Endothelial cell of umbilical vein (primary cell): Measurements from ENCODE around the gene SPINK5. TPM values are rescaled to one million over a fixed set of nuclear protein-coding genes. Genes with fewer than 3 reads are reported as not detected.
A peak's percentile ranks its signal among the peaks of the same experiment; 100 is the strongest.

Experiments used
- BruUV-seq: library from RNA; stranded (reverse); fragments of 400-500 nt; replicated peaks from 2 replicates; lab custom pipeline; 2021; lab: Mats Ljungman, UMichigan
- CTCF ChIA-PET: fragments of 300-600, 350-600 bp; sonication (Branson Sonifier 250); formaldehyde crosslinking; loops from one replicate; lab custom pipeline; 2021; ENCODE audit warnings: antibody characterized with exemption, inconsistent platforms; lab: Charles Lee
- POLR2A ChIA-PET: fragments of 300-600, 350-600 bp; sonication (Branson Sonifier 250); formaldehyde crosslinking; loops from one replicate; lab custom pipeline; 2021; ENCODE audit warnings: antibody characterized with exemption, inconsistent platforms; lab: Charles Lee
- DNase-seq: peaks from one replicate; pipeline ENCODE4 v3.0.0-alpha.2; 2011; ENCODE audit warnings: low read depth, low spot score
- FAIRE-seq: peaks from 2 replicates; lab custom pipeline; 2011; peaks lifted over from hg19 to GRCh38; lab: Jason Lieb, UNC
- H2AFZ ChIP-seq: 2 replicates; pipeline ENCODE4 v1.6.0; 2012; ENCODE audit warnings: low read depth, low read length, control low read depth, inconsistent platforms
- H3K27ac ChIP-seq: 2 replicates; pipeline ENCODE4 v1.5.1; 2011; ENCODE audit warnings: low read depth, mild to moderate bottlenecking, control low read depth, low read length, moderate library complexity; ENCODE audit not compliant: insufficient read depth
- H3K27me3 ChIP-seq, 2 experiments: 2 replicates each; pipeline versions ENCODE4 v1.6.0 to v1.6.1; 2011; ENCODE audit warnings: low read length in 2 of 2, mixed read lengths in 1 of 2; ENCODE audit not compliant: control insufficient read depth in 2 of 2, insufficient read depth in 2 of 2
- H3K36me3 ChIP-seq, 2 experiments: 2 replicates in 1 of 2; 3 replicates in 1 of 2; pipeline ENCODE4 v1.5.1; 2011; ENCODE audit warnings: low read length in 2 of 2, mild to moderate bottlenecking in 1 of 2, moderate library complexity in 1 of 2; ENCODE audit not compliant: control insufficient read depth in 2 of 2, insufficient read depth in 2 of 2; ENCODE audit errors: extremely low read depth in 1 of 2
- H3K4me1 ChIP-seq: 3 replicates; pipeline ENCODE4 v1.5.1; 2011; ENCODE audit warnings: mild to moderate bottlenecking, low read length; ENCODE audit not compliant: control insufficient read depth, insufficient read depth; ENCODE audit errors: extremely low read depth
- H3K4me2 ChIP-seq: 2 replicates; pipeline ENCODE4 v1.6.1; 2011; ENCODE audit warnings: low read length, control low read depth, mixed read lengths; ENCODE audit not compliant: insufficient read depth
- H3K4me3 ChIP-seq, 3 experiments: fragments of 200-600 bp in 1 of 3; sonication (generic), shearing (Covaris generic) in 1 of 3; replicated peaks in 1 of 3; 2 replicates each; pipeline ENCODE4 v1.5.1; 2011 to 2016; ENCODE audit warnings: control low read depth in 3 of 3, low read length in 3 of 3, mild to moderate bottlenecking in 2 of 3, inconsistent platforms in 1 of 3, low read depth in 1 of 3, moderate library complexity in 1 of 3; ENCODE audit not compliant: insufficient read depth in 1 of 3
- H3K79me2 ChIP-seq: 2 replicates; pipeline ENCODE4 v1.6.0; 2012; ENCODE audit warnings: low read length, inconsistent platforms; ENCODE audit not compliant: control insufficient read depth, insufficient read depth
- H3K9ac ChIP-seq: replicated peaks from 2 replicates; pipeline ENCODE3; 2011; ENCODE audit warnings: low read length, control low read depth; ENCODE audit not compliant: insufficient read depth; ENCODE audit errors: extremely low read depth
- H3K9me1 ChIP-seq: replicated peaks from 3 replicates; pipeline ENCODE4 v1.6.0; 2011; ENCODE audit warnings: mild to moderate bottlenecking, low read length; ENCODE audit not compliant: control insufficient read depth, insufficient read depth; ENCODE audit errors: extremely low read depth
- H3K9me3 ChIP-seq: replicated peaks from 2 replicates; pipeline ENCODE4 v1.5.1; 2012; ENCODE audit warnings: low read length, inconsistent platforms; ENCODE audit not compliant: control insufficient read depth, insufficient read depth
- H4K20me1 ChIP-seq: replicated peaks from 2 replicates; pipeline ENCODE3; 2011; ENCODE audit warnings: mild to moderate bottlenecking, low read length; ENCODE audit not compliant: control insufficient read depth, insufficient read depth; ENCODE audit errors: extremely low read depth
- EZH2 ChIP-seq: IDR thresholded peaks from 2 replicates; pipeline ENCODE4 v1.6.1; 2012; ENCODE audit warnings: borderline replicate concordance, low read depth, mild to moderate bottlenecking, moderate library complexity, low read length, inconsistent platforms; ENCODE audit not compliant: severe bottlenecking
- FOS ChIP-seq: IDR thresholded peaks from 2 replicates; pipeline ENCODE4 v1.6.1; 2011; ENCODE audit warnings: mild to moderate bottlenecking, low read length, moderate library complexity, borderline replicate concordance; ENCODE audit not compliant: insufficient read depth
- GATA2 ChIP-seq: IDR thresholded peaks from 2 replicates; pipeline ENCODE4 v1.7.0; 2011; ENCODE audit warnings: low read depth, mild to moderate bottlenecking, moderate library complexity, mixed read lengths, low read length; ENCODE audit not compliant: insufficient read length, insufficient read depth
- JUN ChIP-seq: IDR thresholded peaks from 2 replicates; pipeline ENCODE4 v1.6.1; 2011; ENCODE audit warnings: borderline replicate concordance, low read depth; ENCODE audit not compliant: insufficient read length, insufficient read depth
- MAX ChIP-seq: IDR thresholded peaks from 2 replicates; pipeline ENCODE4 v1.6.1; 2011; ENCODE audit not compliant: insufficient read depth, insufficient read length
- MYC ChIP-seq: IDR thresholded peaks from one replicate; pipeline ENCODE4 v1.6.1; 2011; ENCODE audit warnings: mild to moderate bottlenecking, low read depth, low read length
- POLR2A ChIP-seq: IDR thresholded peaks from 2 replicates; pipeline ENCODE4 v1.6.1; 2012; ENCODE audit warnings: low read depth, mild to moderate bottlenecking, control low read depth, low read length
- POLR2AphosphoS5 ChIP-seq: IDR thresholded peaks from 2 replicates; pipeline ENCODE4 v1.6.1; 2012; ENCODE audit warnings: low read depth, mild to moderate bottlenecking, control low read depth, low read length, moderate library complexity; ENCODE audit not compliant: insufficient read depth
- dilution Hi-C: fragments of 300-500 bp; cut with MboI; formaldehyde crosslinking; loops from one replicate; pipeline ENCODE4 v1.15.0; 2019; ENCODE audit warnings: low sequenced_read_pairs; ENCODE audit not compliant: extremely low pct_ligation_motif_present
- intact Hi-C: fragments of 100-400 bp; cut with micrococcal nuclease; formaldehyde crosslinking; loops from one replicate; pipeline ENCODE4 v1.10.0; 2022
- polyA plus RNA-seq, 4 experiments: library from polyadenylated mRNA; depleted of rRNA in 3 of 4; stranded (reverse) in 3 of 4; unstranded in 1 of 4; fragments of >200 nt; gene quantifications; 2 replicates each; pipeline versions ENCODE4 v1.2.1 to v1.2.3, GENCODE V29; 2011 to 2012; ENCODE audit warnings: missing spikeins in 1 of 4
- total RNA-seq: library from RNA; stranded (reverse); gene quantifications from 2 replicates; pipeline ENCODE4 v1.2.3, GENCODE V29; 2021
- TF ChIP-seq, protein P1 (sequence below), 2 donors: IDR thresholded peaks; 1 replicate in 1 of 2; 2 replicates in 1 of 2; pipeline ENCODE4 v1.5.1; 2011; ENCODE audit warnings: low read length in 2 of 2, mild to moderate bottlenecking in 2 of 2, moderate library complexity in 2 of 2, control low read depth in 1 of 2, inconsistent platforms in 1 of 2, low read depth in 1 of 2; ENCODE audit not compliant: insufficient read depth in 1 of 2; ENCODE audit errors: extremely low read depth in 1 of 2

The SPINK5 gene
- total and polyA plus RNA-seq, 2 donors (not counting 3 experiments of a cell fraction or from before 2014, with no cell fraction given): 0.12 to 0.91 TPM

GRCh38 chr5:148091991-148092964, 28.5 kb downstream of the SPINK5 start:
- Histone ChIP-seq H3K4me3 (no peak overlapping the region), H3K4me1 (peaks cover 30% of the 10 kb centered on the region), H3K9me3 (no peaks in the 10 kb centered on the region), H3K27ac (peak overlapping the region; percentile 13), H3K36me3 (no peaks in the 10 kb centered on the region), H3K79me2 (no peaks in the 10 kb centered on the region), H3K27me3 (no peaks in the 10 kb centered on the region), H3K9me1 (no peaks in the 10 kb centered on the region), H3K4me2 (peak overlapping the region; percentile 40), H4K20me1 (no peaks in the 10 kb centered on the region), H2AFZ (peak overlapping the region; percentile 70), H3K9ac (no peak overlapping the region)
- DNase-seq (peak; percentile 70), FAIRE-seq (peak; percentile 48)
- BruUV-seq: no TSS peak
- dilution Hi-C loops: no loop called here
- intact Hi-C loops: no loop called here
- POLR2A ChIA-PET: no interaction called here
- CTCF ChIA-PET: no interaction called here
- TF ChIP-seq JUN (no peak), EZH2 (no peak), MYC (no peak), MAX (no peak), FOS (no peak), POLR2AphosphoS5 (no peak), POLR2A (no peak), GATA2 (no peak)
- TF ChIP-seq, protein P1, sequence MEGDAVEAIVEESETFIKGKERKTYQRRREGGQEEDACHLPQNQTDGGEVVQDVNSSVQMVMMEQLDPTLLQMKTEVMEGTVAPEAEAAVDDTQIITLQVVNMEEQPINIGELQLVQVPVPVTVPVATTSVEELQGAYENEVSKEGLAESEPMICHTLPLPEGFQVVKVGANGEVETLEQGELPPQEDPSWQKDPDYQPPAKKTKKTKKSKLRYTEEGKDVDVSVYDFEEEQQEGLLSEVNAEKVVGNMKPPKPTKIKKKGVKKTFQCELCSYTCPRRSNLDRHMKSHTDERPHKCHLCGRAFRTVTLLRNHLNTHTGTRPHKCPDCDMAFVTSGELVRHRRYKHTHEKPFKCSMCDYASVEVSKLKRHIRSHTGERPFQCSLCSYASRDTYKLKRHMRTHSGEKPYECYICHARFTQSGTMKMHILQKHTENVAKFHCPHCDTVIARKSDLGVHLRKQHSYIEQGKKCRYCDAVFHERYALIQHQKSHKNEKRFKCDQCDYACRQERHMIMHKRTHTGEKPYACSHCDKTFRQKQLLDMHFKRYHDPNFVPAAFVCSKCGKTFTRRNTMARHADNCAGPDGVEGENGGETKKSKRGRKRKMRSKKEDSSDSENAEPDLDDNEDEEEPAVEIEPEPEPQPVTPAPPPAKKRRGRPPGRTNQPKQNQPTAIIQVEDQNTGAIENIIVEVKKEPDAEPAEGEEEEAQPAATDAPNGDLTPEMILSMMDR (IDR thresholded peaks at IDR 0.05; ENCODE audit: extremely low read depth in 1 of 2, insufficient read depth in 1 of 2, low read depth in 1 of 2, low read length in 2 of 2): no peak
